ENCODE measurements around the gene NTRK3.

The NTRK3 gene

GRCh38 chr15:88006146-88006545 lies 250.4 kb downstream of the NTRK3 start:
- DNase-seq (ENCODE audit: low read depth in 2 of 3, low spot score in 1 of 3): no peak

GRCh38 chr15:88004399-88004798 lies 252.1 kb downstream of the NTRK3 start:
- DNase-seq (ENCODE audit: low read depth in 2 of 3, low spot score in 1 of 3): no peak

- DNase-seq (ENCODE audit: low read depth in 2 of 3, low spot score in 1 of 3): no peak
These were observed 252.8 kb downstream of the NTRK3 start for GRCh38 chr15:88003541-88004327.

- no peak for DNase-seq (ENCODE audit: low read depth in 2 of 3, low spot score in 1 of 3)
These were observed 253.8 kb downstream of the NTRK3 start for GRCh38 chr15:88002706-88003105.

- no peak for DNase-seq (ENCODE audit: low read depth in 2 of 3, low spot score in 1 of 3)
These were observed 257.9 kb downstream of the NTRK3 start for GRCh38 chr15:87998630-87999029.

- no peak for DNase-seq (ENCODE audit: low read depth in 2 of 3, low spot score in 1 of 3)
These were observed 269.8 kb downstream of the NTRK3 start for GRCh38 chr15:87986776-87987175.

- no peak for DNase-seq (ENCODE audit: low read depth in 2 of 3, low spot score in 1 of 3)
These were observed 271.1 kb downstream of the NTRK3 start for GRCh38 chr15:87985451-87985850.

GRCh38 chr15:87981969-87982368 lies 274.6 kb downstream of the NTRK3 start:
- DNase-seq (ENCODE audit: low read depth in 2 of 3, low spot score in 1 of 3): no peak

- no peak for DNase-seq (ENCODE audit: low read depth in 2 of 3, low spot score in 1 of 3)
These were observed 278.6 kb downstream of the NTRK3 start for GRCh38 chr15:87977907-87978306.

- DNase-seq (ENCODE audit: low read depth in 2 of 3, low spot score in 1 of 3): no peak
These were observed 280.0 kb downstream of the NTRK3 start for GRCh38 chr15:87976552-87976951.

- DNase-seq (ENCODE audit: low read depth in 2 of 3, low spot score in 1 of 3): no peak
These were observed 282.9 kb downstream of the NTRK3 start for GRCh38 chr15:87973501-87974215.

GRCh38 chr15:87971076-87971475 lies 285.5 kb downstream of the NTRK3 start:
- no peak for DNase-seq (ENCODE audit: low read depth in 2 of 3, low spot score in 1 of 3)

- DNase-seq (ENCODE audit: low read depth in 2 of 3, low spot score in 1 of 3): no peak
These were observed 288.6 kb downstream of the NTRK3 start for GRCh38 chr15:87967951-87968350.

GRCh38 chr15:87965304-87965703 lies 291.2 kb downstream of the NTRK3 start:
- no peak for DNase-seq (ENCODE audit: low read depth in 2 of 3, low spot score in 1 of 3)

GRCh38 chr15:87962428-87962827 lies 294.1 kb downstream of the NTRK3 start:
- no peak for DNase-seq (ENCODE audit: low read depth in 2 of 3, low spot score in 1 of 3)

- no peak for DNase-seq (ENCODE audit: low read depth in 2 of 3, low spot score in 1 of 3)
These were observed 294.6 kb downstream of the NTRK3 start for GRCh38 chr15:87961851-87962420.

- no peak for DNase-seq (ENCODE audit: low read depth in 2 of 3, low spot score in 1 of 3)
These were observed 296.9 kb downstream of the NTRK3 start for GRCh38 chr15:87959662-87960061.

GRCh38 chr15:87959080-87959479 lies 297.5 kb downstream of the NTRK3 start:
- DNase-seq (ENCODE audit: low read depth in 2 of 3, low spot score in 1 of 3): no peak

- no peak for DNase-seq (ENCODE audit: low read depth in 2 of 3, low spot score in 1 of 3)
These were observed 301.1 kb downstream of the NTRK3 start for GRCh38 chr15:87955284-87955909.

- DNase-seq (ENCODE audit: low read depth in 2 of 3, low spot score in 1 of 3): no peak
These were observed 301.7 kb downstream of the NTRK3 start for GRCh38 chr15:87954793-87955192.

GRCh38 chr15:87952736-87953287 lies 303.7 kb downstream of the NTRK3 start:
- no peak for DNase-seq (ENCODE audit: low read depth in 2 of 3, low spot score in 1 of 3)

All from stimulated activated CD4-positive, alpha-beta T cell treated with anti-CD3 and anti-CD28 coated beads, Interleukin-12 subunit alpha, Interleukin-12 subunit beta, amount 100 ng/mL, for 48 hours (primary cell).